ENCODE measurements around the gene SRBD1. TPM values are rescaled to one million over a fixed set of nuclear protein-coding genes. Genes with fewer than 3 reads are reported as not detected.
"Not testable (repeated sequence)": the region's sequence is repeated elsewhere in the genome, so short reads cannot be mapped to it uniquely, and the experiment has no call there.

SRBD1 gene
- total and polyA plus RNA-seq, 12 donors: 2.5 to 13.5 (median 10.0) TPM

DNA sequence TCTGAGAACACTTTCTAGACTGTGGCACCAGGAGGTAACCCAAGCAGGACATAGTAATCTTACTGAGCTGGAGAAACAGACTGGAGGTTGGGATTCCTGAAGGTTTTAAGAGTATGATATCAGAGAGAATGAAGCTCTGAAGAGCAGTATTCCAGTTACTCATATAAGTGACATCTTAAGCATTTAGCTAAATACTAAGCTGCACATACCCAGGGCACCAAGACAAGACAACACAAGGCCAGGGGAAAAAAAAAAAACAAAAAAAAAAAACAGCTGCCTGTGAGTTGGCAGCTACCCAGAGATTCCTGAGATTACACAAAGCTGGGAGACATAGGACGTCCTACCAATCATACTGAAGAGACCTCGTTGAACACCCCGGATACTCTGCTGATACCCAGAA is 175.8 kb downstream of the SRBD1 start:
- no peaks in the 10 kb centered on the region for H3K36me3 ChIP-seq
- no peak overlapping the region for H3K27ac ChIP-seq
- no peak overlapping the region for H3K4me3 ChIP-seq
- H3K4me1 ChIP-seq: no peaks in the 10 kb centered on the region
- DNase-seq (no peak), ATAC-seq (no peak)
- TF ChIP-seq, protein P1, sequence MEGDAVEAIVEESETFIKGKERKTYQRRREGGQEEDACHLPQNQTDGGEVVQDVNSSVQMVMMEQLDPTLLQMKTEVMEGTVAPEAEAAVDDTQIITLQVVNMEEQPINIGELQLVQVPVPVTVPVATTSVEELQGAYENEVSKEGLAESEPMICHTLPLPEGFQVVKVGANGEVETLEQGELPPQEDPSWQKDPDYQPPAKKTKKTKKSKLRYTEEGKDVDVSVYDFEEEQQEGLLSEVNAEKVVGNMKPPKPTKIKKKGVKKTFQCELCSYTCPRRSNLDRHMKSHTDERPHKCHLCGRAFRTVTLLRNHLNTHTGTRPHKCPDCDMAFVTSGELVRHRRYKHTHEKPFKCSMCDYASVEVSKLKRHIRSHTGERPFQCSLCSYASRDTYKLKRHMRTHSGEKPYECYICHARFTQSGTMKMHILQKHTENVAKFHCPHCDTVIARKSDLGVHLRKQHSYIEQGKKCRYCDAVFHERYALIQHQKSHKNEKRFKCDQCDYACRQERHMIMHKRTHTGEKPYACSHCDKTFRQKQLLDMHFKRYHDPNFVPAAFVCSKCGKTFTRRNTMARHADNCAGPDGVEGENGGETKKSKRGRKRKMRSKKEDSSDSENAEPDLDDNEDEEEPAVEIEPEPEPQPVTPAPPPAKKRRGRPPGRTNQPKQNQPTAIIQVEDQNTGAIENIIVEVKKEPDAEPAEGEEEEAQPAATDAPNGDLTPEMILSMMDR (IDR thresholded peaks at IDR 0.05): no peak
- peaks cover 0 to 15% (median 0%) of the 10 kb centered on the region in 11 donors for H3K9me3 ChIP-seq
- no peaks in the 10 kb centered on the region for H3K27me3 ChIP-seq
- 60 to 67% methylated on average over 3 of the region's 3 CpGs for WGBS, 2 donors
- intact Hi-C loops (cut with DNase I): no loop called here

DNA sequence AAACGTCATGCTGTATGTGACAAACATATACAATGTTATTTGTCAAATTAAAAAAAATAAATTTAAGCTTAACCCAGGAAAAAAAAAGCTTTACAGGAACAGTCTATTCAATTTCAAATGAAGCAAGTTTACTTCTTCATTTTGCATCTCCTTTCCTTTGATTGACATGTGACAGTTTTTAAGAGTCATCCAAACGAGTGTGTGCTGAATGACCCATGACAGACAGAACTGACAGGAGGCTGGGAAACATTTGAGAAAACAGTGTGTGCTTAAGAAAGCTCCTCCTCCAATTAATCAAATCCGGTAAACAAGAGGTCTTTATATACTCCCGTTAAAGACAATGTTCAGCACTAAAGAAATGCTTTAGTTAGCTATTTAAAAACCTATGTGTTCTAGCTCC is 177.7 kb downstream of the SRBD1 start:
- Histone ChIP-seq H3K4me1 (no peaks in the 10 kb centered on the region), H3K9me3 (peaks cover 0 to 21% (median 0%) of the 10 kb centered on the region in 11 donors), H3K27ac (no peak overlapping the region), H3K27me3 (no peaks in the 10 kb centered on the region), H3K36me3 (no peaks in the 10 kb centered on the region), H3K4me3 (no peak overlapping the region)
- intact Hi-C loops (cut with DNase I): no loop called here
- TF ChIP-seq, protein P1 (IDR thresholded peaks at IDR 0.05): no peak
- no peak for DNase-seq
- WGBS, 2 donors: 61 to 66% methylated on average over 4 of the region's 4 CpGs
- no peak for ATAC-seq

DNA sequence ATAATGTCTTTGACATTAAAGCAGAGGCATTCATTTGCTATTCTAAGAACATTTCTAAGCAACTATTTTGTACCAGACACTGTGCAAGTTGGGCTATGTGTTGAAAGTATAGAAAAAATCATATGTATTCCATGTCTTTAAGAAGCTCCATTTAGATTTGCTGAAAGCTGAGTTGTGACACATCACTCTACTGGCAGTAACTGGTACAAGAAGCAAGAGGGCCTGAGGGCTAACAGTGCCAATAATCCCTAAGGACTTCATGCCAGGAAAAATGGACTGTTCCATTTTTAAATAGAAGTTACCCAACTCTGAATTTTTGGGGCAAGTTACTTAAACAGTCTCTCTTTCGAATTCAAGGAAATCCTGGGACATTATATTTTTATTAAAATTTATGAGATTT is 178.7 kb downstream of the SRBD1 start:
- TF ChIP-seq, protein P1 (IDR thresholded peaks at IDR 0.05): no peak
- DNase-seq (no peak), ATAC-seq (no peak)
- Histone ChIP-seq H3K4me1 (no peaks in the 10 kb centered on the region), H3K36me3 (no peaks in the 10 kb centered on the region), H3K9me3 (peaks cover 0 to 19% (median 0%) of the 10 kb centered on the region in 11 donors), H3K27me3 (no peaks in the 10 kb centered on the region), H3K4me3 (no peak overlapping the region), H3K27ac (no peak overlapping the region)
- intact Hi-C loops (cut with DNase I): no loop called here
- 93 to 96% methylated on average over 1 of the region's 1 CpG for WGBS, 2 donors

DNA sequence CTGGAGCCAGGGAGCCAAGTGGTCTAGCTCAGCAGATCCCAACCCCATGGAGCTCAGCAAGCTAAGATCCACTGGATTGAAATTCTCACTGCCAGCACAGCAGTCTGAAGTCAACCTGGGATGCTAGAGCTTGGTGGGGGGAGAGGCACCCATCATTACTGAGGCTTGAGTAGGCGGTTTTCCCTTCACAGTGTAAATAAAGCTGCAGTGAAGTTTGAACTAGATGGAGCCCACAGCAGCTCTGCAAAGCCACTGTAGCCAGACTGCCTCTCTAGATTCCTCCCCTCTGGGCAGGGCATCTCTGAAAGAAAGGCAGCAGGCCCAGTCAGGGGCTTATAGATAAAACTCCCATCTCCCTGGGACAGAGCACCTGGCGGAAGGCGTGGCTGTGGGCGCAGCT is 185.0 kb downstream of the SRBD1 start:
- H3K36me3 ChIP-seq, H3K4me1 ChIP-seq, ATAC-seq, DNase-seq, H3K27ac ChIP-seq, H3K27me3 ChIP-seq, H3K4me3 ChIP-seq: not testable (repeated sequence)
- peaks cover 0 to 13% (median 0%) of the 10 kb centered on the region in 11 donors for H3K9me3 ChIP-seq
- WGBS, 2 donors: 96 to 98% methylated on average over 4 of the region's 4 CpGs
- intact Hi-C loops (cut with DNase I): loop anchor here in 1 of 10 donors (10.0 kb wide), 1 partner anchor 49 kb away; no protein-coding TSS in a partner anchor

DNA sequence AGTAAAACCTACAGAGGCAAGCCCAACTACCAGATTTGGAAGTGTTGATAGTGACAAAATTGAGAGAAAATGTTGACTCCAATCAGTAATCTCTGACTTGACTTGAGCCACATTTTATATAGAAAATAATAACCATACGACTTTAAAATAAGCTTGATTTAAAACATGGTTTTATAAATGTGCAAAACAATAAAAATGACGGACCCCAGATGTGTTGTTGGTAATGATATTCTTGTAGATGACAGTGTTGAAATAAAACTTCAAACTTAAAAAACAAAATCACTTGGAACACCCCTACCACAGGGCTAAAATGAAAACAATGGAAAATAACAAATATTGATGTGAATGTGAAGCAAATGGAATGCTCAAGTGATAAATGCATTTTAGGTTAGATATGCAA is 188.1 kb downstream of the SRBD1 start:
- H3K27ac ChIP-seq: no peak overlapping the region
- H3K27me3 ChIP-seq: no peaks in the 10 kb centered on the region
- TF ChIP-seq, protein P1 (IDR thresholded peaks at IDR 0.05): no peak
- ATAC-seq (no peak), DNase-seq (no peak)
- WGBS, 2 donors: 84 to 91% methylated on average over 2 of the region's 2 CpGs
- no peaks in the 10 kb centered on the region for H3K9me3 ChIP-seq
- peaks cover 0 to 20% (median 4%) of the 10 kb centered on the region in 9 donors for H3K36me3 ChIP-seq
- H3K4me1 ChIP-seq: no peaks in the 10 kb centered on the region
- H3K4me3 ChIP-seq: no peak overlapping the region
- intact Hi-C loops (cut with DNase I): loop anchor here in 1 of 10 donors (10.0 kb wide), 1 partner anchor 52 kb away; no protein-coding TSS in a partner anchor

Data from heart right ventricle (tissue), 16 donors.